Esophagus muscularis mucosa (tissue), 4 donors: Measurements from ENCODE around the gene ZNF57. TPM values are rescaled to one million over a fixed set of nuclear protein-coding genes. Genes with fewer than 3 reads are reported as not detected.

Experiments used
- DNase-seq: peaks from one replicate; pipeline ENCODE4 v3.0.0-alpha.2; 2017; ENCODE audit errors: extremely low spot score
- H3K27ac ChIP-seq, 4 donors: fragments of 200-600 bp; sonication (generic); replicated peaks in 1 of 4; 1 replicate in 3 of 4; 2 replicates in 1 of 4; pipeline ENCODE4 v1.5.1; 2016 to 2019; ENCODE audit warnings: mild to moderate bottlenecking in 1 of 4
- H3K27me3 ChIP-seq, 4 donors: fragments of 200-600 bp; sonication (generic); one replicate each; pipeline versions ENCODE4 v1.5.1 to v1.6.0; 2016 to 2019
- H3K36me3 ChIP-seq, 4 donors: fragments of 200-600 bp; sonication (generic); one replicate each; pipeline ENCODE4 v1.5.1; 2016 to 2019
- H3K4me1 ChIP-seq, 4 donors: fragments of 200-600 bp; sonication (generic); one replicate each; pipeline ENCODE4 v1.5.1; 2016 to 2019
- H3K4me3 ChIP-seq, 4 donors: fragments of 200-600 bp; sonication (generic); 1 replicate in 2 of 4; 2 replicates in 2 of 4; pipeline ENCODE4 v1.5.1; 2016 to 2019; ENCODE audit warnings: mild to moderate bottlenecking in 4 of 4, moderate library complexity in 1 of 4
- H3K9me3 ChIP-seq, 4 donors: fragments of 200-600 bp; sonication (generic); 1 replicate in 3 of 4; 2 replicates in 1 of 4; pipeline ENCODE4 v1.5.1; 2016 to 2019
- EP300 ChIP-seq: sonication (generic); formaldehyde crosslinking; IDR thresholded peaks from one replicate; pipeline ENCODE4 v1.6.1; 2017; ENCODE audit warnings: antibody characterized with exemption
- POLR2A ChIP-seq: fragments of 450-650 bp; IDR thresholded peaks from one replicate; pipeline ENCODE4 v1.6.1; 2017; ENCODE audit warnings: antibody characterized with exemption, moderate library complexity, mild to moderate bottlenecking, low read depth
- POLR2AphosphoS5 ChIP-seq, 2 donors: sonication (generic); formaldehyde crosslinking; IDR thresholded peaks; one replicate each; pipeline ENCODE4 v1.6.1; 2017; ENCODE audit warnings: antibody characterized with exemption in 2 of 2
- WGBS: methylation state at CpG from one replicate; pipeline ENCODE4 v1.1.5; 2018; 5-methylcytosine and 5-hydroxymethylcytosine counted together
- intact Hi-C: fragments of 100-400 bp; cut with DNase I; formaldehyde crosslinking; loops from one replicate; pipeline ENCODE4 v1.15.1; 2023
- total RNA-seq, 4 donors: library from RNA; depleted of rRNA; stranded (reverse); fragments of >200 nt; gene quantifications; one replicate each; pipeline versions ENCODE4 v1.1.0 to v1.2.1, GENCODE V29; 2016
- TF ChIP-seq, protein P1 (sequence below), 3 experiments: fragments of 200-600 bp in 2 of 3; fragments of 450-650 bp in 1 of 3; sonication (generic) in 2 of 3; IDR thresholded peaks; one replicate each; pipeline ENCODE4 v1.5.1; 2017 to 2019; ENCODE audit warnings: antibody characterized with exemption in 3 of 3, mild to moderate bottlenecking in 2 of 3, moderate library complexity in 1 of 3

The ZNF57 gene
- 1 to 10 TPM; 2.2 to 3.6 (median 2.3) TPM for total RNA-seq

DNA sequence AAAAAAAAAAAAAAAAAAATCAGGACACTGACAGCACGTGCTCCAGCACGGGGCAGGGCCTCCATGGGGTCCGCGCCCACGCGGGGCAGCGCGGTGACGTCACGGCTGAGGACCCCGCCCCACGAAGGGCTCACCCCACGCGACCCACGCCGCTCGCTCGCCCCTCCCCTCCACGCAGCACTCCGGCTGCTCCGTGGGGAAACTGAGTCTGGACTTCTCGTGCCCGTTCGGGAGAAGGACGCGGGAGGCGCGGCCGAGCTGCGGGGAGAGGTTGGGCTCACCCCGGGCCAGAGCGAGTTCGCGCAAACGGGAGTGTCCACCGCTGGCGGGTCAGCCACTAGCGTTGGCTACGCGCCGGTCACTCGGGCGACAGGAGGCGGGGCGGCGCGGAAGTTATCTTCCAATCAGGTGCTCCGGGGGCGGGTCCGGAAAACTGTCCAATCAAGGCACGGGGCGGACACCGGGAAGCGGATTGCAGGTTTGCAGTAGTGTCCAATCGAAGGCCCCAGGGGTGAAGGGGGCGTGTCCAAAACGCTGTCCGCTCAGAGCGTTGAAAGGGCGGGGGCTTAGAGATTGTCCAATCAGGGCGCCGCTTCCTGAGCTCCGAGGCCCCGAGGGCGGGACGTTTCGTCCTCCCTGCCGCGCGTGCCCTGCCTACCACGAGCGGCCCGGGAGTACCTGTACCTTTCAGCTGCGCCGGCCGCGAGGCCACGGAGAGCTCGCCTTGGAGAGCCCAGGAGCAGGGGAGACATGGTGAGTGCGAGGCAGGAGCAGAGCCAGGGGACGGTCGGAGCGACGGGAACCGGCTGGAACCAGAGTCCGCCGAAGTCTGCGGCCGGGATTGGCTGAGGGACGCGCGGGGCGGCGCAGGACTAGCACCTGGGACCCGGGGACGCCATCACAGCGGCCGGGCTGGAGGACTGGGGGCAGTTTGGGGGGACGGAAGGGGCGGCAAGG lies at the start of gene ZNF57:
Gene ZNF57 (plus strand): TSS at position 633 of the 957 bp plus-strand sequence. CDS start 118 bp downstream, at position 751.
- peaks cover 0 to 11% (median 9%) of the 10 kb centered on the region in 4 donors for H3K9me3 ChIP-seq
- intact Hi-C loops: loop anchor here (5.0 kb wide), 1 partner anchor 42 kb away; the partner anchor contains the start of gene ZNF77
- peak within 1 kb of the TSS; percentile 74 to 89 (median 77) for H3K4me3 ChIP-seq
- no peaks in the 10 kb centered on the region for H3K36me3 ChIP-seq
- peaks cover 7 to 19% (median 17%) of the 10 kb centered on the region in 4 donors for H3K4me1 ChIP-seq
- H3K27me3 ChIP-seq: no peaks in the 10 kb centered on the region
- H3K27ac ChIP-seq: peak within 1 kb of the TSS; percentile 79 to 91 (median 88)
- DNase-seq: peak; percentile 100
- TF ChIP-seq EP300 (no peak), POLR2AphosphoS5 (IDR thresholded peaks at IDR 0.05) (peak; percentile 68 to 72), POLR2A (peak; percentile 21)
- TF ChIP-seq, protein P1, sequence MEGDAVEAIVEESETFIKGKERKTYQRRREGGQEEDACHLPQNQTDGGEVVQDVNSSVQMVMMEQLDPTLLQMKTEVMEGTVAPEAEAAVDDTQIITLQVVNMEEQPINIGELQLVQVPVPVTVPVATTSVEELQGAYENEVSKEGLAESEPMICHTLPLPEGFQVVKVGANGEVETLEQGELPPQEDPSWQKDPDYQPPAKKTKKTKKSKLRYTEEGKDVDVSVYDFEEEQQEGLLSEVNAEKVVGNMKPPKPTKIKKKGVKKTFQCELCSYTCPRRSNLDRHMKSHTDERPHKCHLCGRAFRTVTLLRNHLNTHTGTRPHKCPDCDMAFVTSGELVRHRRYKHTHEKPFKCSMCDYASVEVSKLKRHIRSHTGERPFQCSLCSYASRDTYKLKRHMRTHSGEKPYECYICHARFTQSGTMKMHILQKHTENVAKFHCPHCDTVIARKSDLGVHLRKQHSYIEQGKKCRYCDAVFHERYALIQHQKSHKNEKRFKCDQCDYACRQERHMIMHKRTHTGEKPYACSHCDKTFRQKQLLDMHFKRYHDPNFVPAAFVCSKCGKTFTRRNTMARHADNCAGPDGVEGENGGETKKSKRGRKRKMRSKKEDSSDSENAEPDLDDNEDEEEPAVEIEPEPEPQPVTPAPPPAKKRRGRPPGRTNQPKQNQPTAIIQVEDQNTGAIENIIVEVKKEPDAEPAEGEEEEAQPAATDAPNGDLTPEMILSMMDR (IDR thresholded peaks at IDR 0.05): peak in 1 of 3 experiments; percentile 19
- WGBS: under 1% methylated on average over 33 of the region's 100 CpGs

DNA sequence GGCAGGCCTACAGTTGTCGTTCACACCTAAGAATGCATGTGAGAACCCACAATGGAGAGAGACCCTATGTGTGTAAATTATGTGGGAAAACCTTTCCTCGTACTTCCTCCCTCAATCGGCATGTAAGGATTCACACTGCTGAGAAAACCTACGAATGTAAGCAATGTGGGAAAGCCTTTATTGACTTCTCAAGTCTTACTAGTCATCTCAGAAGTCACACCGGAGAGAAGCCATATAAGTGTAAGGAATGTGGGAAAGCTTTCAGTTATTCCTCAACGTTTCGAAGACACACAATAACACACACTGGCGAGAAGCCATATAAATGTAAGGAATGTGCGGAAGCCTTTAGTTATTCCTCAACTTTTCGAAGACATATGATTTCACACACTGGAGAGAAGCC lies 48.1 kb upstream of the ZNF57 start:
- 95% methylated on average over 10 of the region's 10 CpGs for WGBS
- Histone ChIP-seq H3K9me3 (peaks cover 19 to 94% (median 71%) of the 10 kb centered on the region in 4 donors), H3K4me3 (no peak overlapping the region), H3K27ac (no peak overlapping the region), H3K36me3 (peaks cover 37 to 67% (median 55%) of the 10 kb centered on the region in 4 donors), H3K27me3 (no peaks in the 10 kb centered on the region), H3K4me1 (no peaks in the 10 kb centered on the region)
- DNase-seq: no peak
- intact Hi-C loops: no loop called here
- TF ChIP-seq POLR2A (no peak), EP300 (no peak), POLR2AphosphoS5 (IDR thresholded peaks at IDR 0.05) (no peak)
- TF ChIP-seq, protein P1 (IDR thresholded peaks at IDR 0.05): no peak

- peaks cover 19 to 94% (median 73%) of the 10 kb centered on the region in 4 donors for H3K9me3 ChIP-seq
- H3K36me3 ChIP-seq: peaks cover 37 to 67% (median 55%) of the 10 kb centered on the region in 4 donors
- no peaks in the 10 kb centered on the region for H3K4me1 ChIP-seq
- no peak for TF ChIP-seq POLR2A
- TF ChIP-seq, protein P1 (IDR thresholded peaks at IDR 0.05): no peak
- TF ChIP-seq POLR2AphosphoS5 (IDR thresholded peaks at IDR 0.05): no peak
- no peak for TF ChIP-seq EP300
- no peak overlapping the region for H3K4me3 ChIP-seq
- H3K27me3 ChIP-seq: no peaks in the 10 kb centered on the region
- WGBS: 96% methylated on average over 11 of the region's 11 CpGs
- intact Hi-C loops: no loop called here
- H3K27ac ChIP-seq: no peak overlapping the region
- no peak for DNase-seq
Observed at GRCh38 chr19:2853015-2853606, 47.6 kb upstream of the ZNF57 start.

- Histone ChIP-seq H3K4me3 (no peak overlapping the region), H3K4me1 (no peaks in the 10 kb centered on the region), H3K27ac (no peak overlapping the region), H3K9me3 (peaks cover 19 to 98% (median 78%) of the 10 kb centered on the region in 4 donors), H3K27me3 (no peaks in the 10 kb centered on the region), H3K36me3 (peaks cover 37 to 60% (median 54%) of the 10 kb centered on the region in 4 donors)
- intact Hi-C loops: no loop called here
- no peak for DNase-seq
- TF ChIP-seq EP300: no peak
- no peak for TF ChIP-seq POLR2A
- TF ChIP-seq, protein P1 (IDR thresholded peaks at IDR 0.05): no peak
- TF ChIP-seq POLR2AphosphoS5 (IDR thresholded peaks at IDR 0.05): no peak
- WGBS: 94% methylated on average over 3 of the region's 3 CpGs
Observed at GRCh38 chr19:2854849-2855248, 45.9 kb upstream of the ZNF57 start.
